Thoracic aorta (tissue), 2 donors: Measurements from ENCODE around the gene POFUT1. TPM values are rescaled to one million over a fixed set of nuclear protein-coding genes. Genes with fewer than 3 reads are reported as not detected.

Experiments used
- ATAC-seq: fragments of 150-250 bp; one replicate; pipeline ENCODE4 v1.8.0; 2017; ENCODE audit warnings: low read depth; ENCODE audit not compliant: insufficient number of reproducible peaks, low FRiP score
- DNase-seq: peaks from one replicate; pipeline ENCODE4 v3.0.0-alpha.2; 2020; ENCODE audit warnings: low spot score
- H3K27ac ChIP-seq, 2 donors: fragments of 200-600 bp; sonication (generic); 1 replicate in 1 of 2; 2 replicates in 1 of 2; pipeline ENCODE4 v1.5.1; 2016; ENCODE audit warnings: mild to moderate bottlenecking in 2 of 2, moderate library complexity in 2 of 2
- H3K27me3 ChIP-seq: fragments of 200-600 bp; sonication (generic); replicated peaks from 2 replicates; pipeline ENCODE4 v1.6.0; 2016; ENCODE audit warnings: mild to moderate bottlenecking; ENCODE audit not compliant: insufficient read depth
- H3K36me3 ChIP-seq: fragments of 200-600 bp; sonication (generic); one replicate; pipeline ENCODE4 v1.5.1; 2016
- H3K4me1 ChIP-seq, 2 donors: fragments of 200-600 bp; sonication (generic); 1 replicate in 1 of 2; 2 replicates in 1 of 2; pipeline versions ENCODE4 v1.5.1 to v1.6.0; 2016; ENCODE audit warnings: low read depth in 2 of 2, mild to moderate bottlenecking in 1 of 2; ENCODE audit not compliant: control insufficient read depth in 1 of 2
- H3K4me3 ChIP-seq: fragments of 200-600 bp; sonication (generic); 2 replicates; pipeline ENCODE4 v1.5.1; 2016; ENCODE audit warnings: mild to moderate bottlenecking
- H3K9me3 ChIP-seq: fragments of 200-600 bp; sonication (generic); 2 replicates; pipeline ENCODE4 v1.5.1; 2016
- CTCF ChIP-seq: fragments of 200-600 bp; sonication (generic); IDR thresholded peaks from one replicate; pipeline ENCODE4 v1.5.1; 2019; ENCODE audit warnings: antibody characterized with exemption
- total RNA-seq, 2 donors: library from RNA; depleted of rRNA; stranded (reverse); fragments of >200 nt; gene quantifications; one replicate each; pipeline versions ENCODE4 v1.1.0 to v1.2.3, GENCODE V29; 2016

Gene POFUT1
- total RNA-seq, 2 donors from 2014 or later, result 30.8 to 37.1 TPM

- DNase-seq, result no peak
- Histone ChIP-seq H3K27me3 (no peaks in the 10 kb centered on the region), H3K36me3 (peaks cover 38% of the 10 kb centered on the region), H3K4me3 (no peak overlapping the region), H3K9me3 (no peaks in the 10 kb centered on the region), H3K27ac (no peak overlapping the region), H3K4me1 (no peaks in the 10 kb centered on the region)
- no peak for TF ChIP-seq CTCF
- no peak for ATAC-seq
Measured at GRCh38 chr20:32233286-32233685, 25.6 kb downstream of the POFUT1 start.

GRCh38 chr20:32234135-32234808 lies 26.6 kb downstream of the POFUT1 start:
- no peak for ATAC-seq
- Histone ChIP-seq H3K4me3 (no peak overlapping the region), H3K36me3 (peaks cover 38% of the 10 kb centered on the region), H3K27me3 (no peaks in the 10 kb centered on the region), H3K4me1 (no peaks in the 10 kb centered on the region), H3K27ac (no peak overlapping the region), H3K9me3 (no peaks in the 10 kb centered on the region)
- DNase-seq, result no peak
- TF ChIP-seq CTCF, result no peak

- no peak overlapping the region for H3K27ac ChIP-seq
- no peaks in the 10 kb centered on the region for H3K27me3 ChIP-seq
- H3K36me3 ChIP-seq, result peaks cover 38% of the 10 kb centered on the region
- ATAC-seq (no peak), DNase-seq (no peak)
- H3K4me1 ChIP-seq, result no peaks in the 10 kb centered on the region
- no peak overlapping the region for H3K4me3 ChIP-seq
- TF ChIP-seq CTCF, result no peak
- no peaks in the 10 kb centered on the region for H3K9me3 ChIP-seq
Measured at GRCh38 chr20:32235331-32236047, 27.8 kb downstream of the POFUT1 start.

GRCh38 chr20:32236048-32236533 lies 28.4 kb downstream of the POFUT1 start:
- DNase-seq, result no peak
- Histone ChIP-seq H3K36me3 (peaks cover 33% of the 10 kb centered on the region), H3K9me3 (no peaks in the 10 kb centered on the region), H3K27me3 (no peaks in the 10 kb centered on the region), H3K4me3 (no peak overlapping the region), H3K27ac (no peak overlapping the region), H3K4me1 (no peaks in the 10 kb centered on the region)
- no peak for ATAC-seq
- TF ChIP-seq CTCF, result no peak

DNA sequence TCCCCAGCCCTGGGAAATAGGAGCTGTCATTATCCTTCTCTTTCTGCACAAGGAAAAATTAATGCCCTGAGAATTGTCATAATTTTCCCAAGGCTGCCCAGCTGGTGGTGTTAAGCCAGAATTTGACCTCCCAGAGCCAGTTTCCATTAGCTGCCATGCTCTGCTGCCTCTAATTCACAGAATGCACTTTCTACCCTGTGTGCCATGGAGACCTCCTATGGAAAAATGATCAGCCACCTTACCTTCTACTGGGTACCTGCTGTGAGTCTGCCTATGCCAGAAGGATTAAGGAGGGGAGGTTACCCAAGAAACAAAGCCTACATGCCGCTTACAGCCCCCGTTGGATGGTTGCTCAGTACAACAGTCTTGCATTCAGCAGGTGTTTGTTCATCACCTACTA lies 29.1 kb downstream of the POFUT1 start:
- Histone ChIP-seq H3K27ac (no peak overlapping the region), H3K27me3 (no peaks in the 10 kb centered on the region), H3K36me3 (peaks cover 31% of the 10 kb centered on the region), H3K9me3 (no peaks in the 10 kb centered on the region), H3K4me3 (no peak overlapping the region), H3K4me1 (no peaks in the 10 kb centered on the region)
- ATAC-seq (no peak), DNase-seq (no peak)
- no peak for TF ChIP-seq CTCF
